Cardiac muscle cell (in vitro differentiated cells and primary cell): ENCODE data around the gene TMEM132D. TPM values are rescaled to one million over a fixed set of nuclear protein-coding genes. Genes with fewer than 3 reads are reported as not detected.

ENCODE experiments used
- DNase-seq, 2 donors: peaks; one replicate each; pipeline versions ENCODE4 v3.0.0 to v3.0.0-alpha.2; 2010 to 2017; ENCODE audit warnings: low read depth in 1 of 2, low spot score in 1 of 2
- H3K27ac ChIP-seq: fragments of 200-600 bp; sonication (generic); 2 replicates; pipeline ENCODE4 v1.5.1; 2016
- H3K27me3 ChIP-seq: fragments of 200-600 bp; sonication (generic); 2 replicates; pipeline ENCODE4 v1.6.0; 2016; ENCODE audit warnings: control low read depth
- H3K36me3 ChIP-seq: fragments of 200-600 bp; sonication (generic); 2 replicates; pipeline ENCODE4 v1.5.1; 2016; ENCODE audit warnings: control low read depth
- H3K4me1 ChIP-seq: fragments of 200-600 bp; sonication (generic); 2 replicates; pipeline ENCODE4 v1.8.1; 2017; ENCODE audit warnings: low read depth, mild to moderate bottlenecking, mixed run types
- H3K4me3 ChIP-seq: fragments of 200-600 bp; sonication (generic); 2 replicates; pipeline ENCODE4 v1.5.1; 2016; ENCODE audit warnings: mild to moderate bottlenecking
- H3K9me3 ChIP-seq: fragments of 200-600 bp; sonication (generic); 2 replicates; pipeline ENCODE4 v1.5.1; 2017; ENCODE audit warnings: low read depth, mild to moderate bottlenecking, control low read depth
- CTCF ChIP-seq: IDR thresholded peaks from 2 replicates; pipeline ENCODE4 v1.5.1; 2012; ENCODE audit warnings: low read depth, mild to moderate bottlenecking, low read length
- polyA plus RNA-seq: library from polyadenylated mRNA; unstranded; fragments of >200 nt; fragmentation: Nextera tagmentation; extraction: Ambion mirVana; gene quantifications from 2 replicates; pipeline ENCODE4 v1.2.1, GENCODE V29; 2016
- total RNA-seq: library from RNA; depleted of rRNA; stranded (reverse); fragments of >200 nt; gene quantifications from 2 replicates; pipeline ENCODE4 v1.2.3, GENCODE V29; 2016

TMEM132D gene
- total and polyA plus RNA-seq, 2 experiments from 2014 or later, result 0.03 TPM; not detected in 1

- no peak for DNase-seq
- H3K36me3 ChIP-seq, result no peaks in the 10 kb centered on the region
- TF ChIP-seq CTCF, result no peak
- no peaks in the 10 kb centered on the region for H3K9me3 ChIP-seq
- H3K27me3 ChIP-seq, result no peaks in the 10 kb centered on the region
- H3K27ac ChIP-seq, result no peak overlapping the region
- H3K4me3 ChIP-seq, result no peak overlapping the region
- no peaks in the 10 kb centered on the region for H3K4me1 ChIP-seq
Measured at GRCh38 chr12:129241852-129242251, 662.0 kb downstream of the TMEM132D start.

GRCh38 chr12:129237881-129238280 lies 665.9 kb downstream of the TMEM132D start:
- Histone ChIP-seq H3K4me1 (no peaks in the 10 kb centered on the region), H3K27me3 (peaks cover 5% of the 10 kb centered on the region), H3K4me3 (no peak overlapping the region), H3K36me3 (no peaks in the 10 kb centered on the region), H3K9me3 (no peaks in the 10 kb centered on the region), H3K27ac (no peak overlapping the region)
- no peak for TF ChIP-seq CTCF
- DNase-seq, result no peak

- no peak for DNase-seq
- no peak overlapping the region for H3K4me3 ChIP-seq
- H3K27me3 ChIP-seq, result peaks cover 5% of the 10 kb centered on the region
- no peak overlapping the region for H3K27ac ChIP-seq
- no peaks in the 10 kb centered on the region for H3K9me3 ChIP-seq
- H3K4me1 ChIP-seq, result no peaks in the 10 kb centered on the region
- H3K36me3 ChIP-seq, result no peaks in the 10 kb centered on the region
- no peak for TF ChIP-seq CTCF
Measured at GRCh38 chr12:129234209-129234608, 669.6 kb downstream of the TMEM132D start.

- Histone ChIP-seq H3K4me1 (no peaks in the 10 kb centered on the region), H3K36me3 (no peaks in the 10 kb centered on the region), H3K4me3 (no peak overlapping the region), H3K27me3 (peaks cover 5% of the 10 kb centered on the region), H3K27ac (no peak overlapping the region), H3K9me3 (no peaks in the 10 kb centered on the region)
- no peak for TF ChIP-seq CTCF
- DNase-seq, result no peak
Measured at GRCh38 chr12:129231491-129231890, 672.3 kb downstream of the TMEM132D start.

- Histone ChIP-seq H3K4me1 (no peaks in the 10 kb centered on the region), H3K9me3 (no peaks in the 10 kb centered on the region), H3K36me3 (no peaks in the 10 kb centered on the region), H3K27ac (no peak overlapping the region), H3K4me3 (no peak overlapping the region), H3K27me3 (peaks cover 5% of the 10 kb centered on the region)
- no peak for DNase-seq
- TF ChIP-seq CTCF, result no peak
Measured at GRCh38 chr12:129230995-129231394, 672.8 kb downstream of the TMEM132D start.

- no peak overlapping the region for H3K27ac ChIP-seq
- no peak for DNase-seq
- TF ChIP-seq CTCF, result no peak
- H3K27me3 ChIP-seq, result no peaks in the 10 kb centered on the region
- no peak overlapping the region for H3K4me3 ChIP-seq
- H3K36me3 ChIP-seq, result no peaks in the 10 kb centered on the region
- H3K9me3 ChIP-seq, result no peaks in the 10 kb centered on the region
- H3K4me1 ChIP-seq, result no peaks in the 10 kb centered on the region
Measured at GRCh38 chr12:129226851-129227250, 677.0 kb downstream of the TMEM132D start.
